GM23248 (cell line): ENCODE data around the gene RHBG. TPM values are rescaled to one million over a fixed set of nuclear protein-coding genes. Genes with fewer than 3 reads are reported as not detected.
A peak's percentile ranks its signal among the peaks of the same experiment; 100 is the strongest.

Experiments
- DNase-seq: peaks from one replicate; pipeline ENCODE4 v3.0.0-alpha.2; 2015
- H2AFZ ChIP-seq: fragments of 200-600 bp; sonication (generic); 2 replicates; pipeline ENCODE4 v1.6.1; 2016; ENCODE audit warnings: antibody characterized with exemption
- H3F3A ChIP-seq: fragments of 200-600 bp; sonication (generic); 2 replicates; pipeline ENCODE4 v1.6.1; 2016; ENCODE audit warnings: mild to moderate bottlenecking, antibody characterized with exemption, mixed run types; ENCODE audit not compliant: insufficient read depth
- H3K27ac ChIP-seq: fragments of 200-600 bp; sonication (generic); 2 replicates; pipeline ENCODE4 v1.5.1; 2016; ENCODE audit warnings: mild to moderate bottlenecking
- H3K27me3 ChIP-seq: fragments of 200-600 bp; sonication (generic); replicated peaks from 2 replicates; pipeline ENCODE4 v1.6.1; 2016; ENCODE audit warnings: mild to moderate bottlenecking; ENCODE audit not compliant: insufficient read depth
- H3K36me3 ChIP-seq: fragments of 200-600 bp; sonication (generic); 2 replicates; pipeline ENCODE4 v1.6.1; 2016; ENCODE audit warnings: low read depth, mild to moderate bottlenecking
- H3K4me1 ChIP-seq: fragments of 200-600 bp; sonication (generic); 2 replicates; pipeline ENCODE4 v1.6.1; 2016; ENCODE audit warnings: mild to moderate bottlenecking; ENCODE audit not compliant: insufficient read depth
- H3K4me2 ChIP-seq: fragments of 200-600 bp; sonication (generic); one replicate; pipeline ENCODE4 v1.6.1; 2016; ENCODE audit warnings: mild to moderate bottlenecking; ENCODE audit not compliant: unreplicated experiment
- H3K4me3 ChIP-seq: fragments of 200-600 bp; sonication (generic); 2 replicates; pipeline ENCODE4 v1.5.1; 2016; ENCODE audit warnings: mild to moderate bottlenecking
- H3K79me2 ChIP-seq: fragments of 200-600 bp; sonication (generic); 2 replicates; pipeline ENCODE4 v1.6.1; 2016; ENCODE audit warnings: mild to moderate bottlenecking; ENCODE audit not compliant: insufficient read depth
- H3K9ac ChIP-seq: fragments of 200-600 bp; sonication (generic); 2 replicates; pipeline ENCODE4 v1.6.1; 2016; ENCODE audit warnings: mild to moderate bottlenecking
- H3K9me2 ChIP-seq: fragments of 200-600 bp; sonication (generic); 2 replicates; pipeline ENCODE4 v1.6.1; 2016; ENCODE audit warnings: mixed run types, mild to moderate bottlenecking, moderate library complexity; ENCODE audit not compliant: insufficient read depth
- H3K9me3 ChIP-seq: fragments of 200-600 bp; sonication (generic); one replicate; pipeline ENCODE4 v1.6.1; 2017; ENCODE audit warnings: low read depth
- H4K20me1 ChIP-seq: fragments of 200-600 bp; sonication (generic); 2 replicates; pipeline ENCODE4 v1.6.0; 2016; ENCODE audit not compliant: insufficient read depth
- EZH2 ChIP-seq: fragments of 200-600 bp; sonication (generic); IDR thresholded peaks from 2 replicates; pipeline ENCODE4 v1.6.1; 2018; ENCODE audit warnings: antibody characterized with exemption, mild to moderate bottlenecking; ENCODE audit not compliant: insufficient read depth, poor library complexity, severe bottlenecking
- EZH2phosphoT487 ChIP-seq: fragments of 200-600 bp; sonication (generic); IDR thresholded peaks from 2 replicates; pipeline ENCODE4 v1.6.1; 2018; ENCODE audit warnings: antibody characterized with exemption, moderate library complexity, mild to moderate bottlenecking, low read depth; ENCODE audit not compliant: insufficient read depth
- WGBS, 2 experiments: methylation state at CpG; one replicate each; pipeline ENCODE4 v1.1.6; 2015 to 2017; ENCODE audit warnings: low lambda C conversion rate in 2 of 2, low coverage in 1 of 2; ENCODE audit errors: missing lambda C conversion rate in 2 of 2; 5-methylcytosine and 5-hydroxymethylcytosine counted together
- in situ Hi-C: fragments of 300-500 bp; cut with MboI; formaldehyde crosslinking; loops from 2 replicates; pipeline ENCODE4 v1.15.0; 2020
- polyA plus RNA-seq: library from polyadenylated mRNA; unstranded; fragments of >200 nt; fragmentation: Nextera tagmentation; extraction: Ambion mirVana; gene quantifications from 2 replicates; pipeline ENCODE4 v1.2.1, GENCODE V29; 2016
- total RNA-seq: library from RNA; depleted of rRNA; stranded (reverse); fragments of >200 nt; shearing (Covaris generic); gene quantifications from 2 replicates; pipeline ENCODE4 v1.2.3, GENCODE V29; 2014

Gene RHBG
- total and polyA plus RNA-seq, 2 experiments from 2014 or later = not detected

- in situ Hi-C loops = loop anchor here (10.0 kb wide), 2 partner anchors 56 to 216 kb away; partner anchors contain the start of gene GPATCH4
- Histone ChIP-seq H3K9me2 (no peaks in the 10 kb centered on the region), H3K4me2 (peak overlapping the region; percentile 42), H4K20me1 (no peaks in the 10 kb centered on the region), H3K79me2 (no peaks in the 10 kb centered on the region), H3K4me1 (no peaks in the 10 kb centered on the region), H3F3A (no peaks in the 10 kb centered on the region), H3K9ac (no peak overlapping the region), H3K27ac (no peak overlapping the region), H3K9me3 (no peaks in the 10 kb centered on the region), H3K36me3 (no peaks in the 10 kb centered on the region), H3K4me3 (no peak overlapping the region), H2AFZ (no peak overlapping the region), H3K27me3 (peaks cover 22% of the 10 kb centered on the region)
- peak; percentile 37 for TF ChIP-seq EZH2
- TF ChIP-seq EZH2phosphoT487 = no peak
- DNase-seq = peak; percentile 23
- WGBS, 2 experiments = 11 to 17% methylated on average over 33 to 73 of the region's 73 CpGs
Observed at GRCh38 chr1:156388174-156389137, 19.4 kb downstream of the RHBG start.

- no peak overlapping the region for H3K27ac ChIP-seq
- H3K4me1 ChIP-seq = no peaks in the 10 kb centered on the region
- no peak overlapping the region for H3K4me3 ChIP-seq
- no peaks in the 10 kb centered on the region for H3F3A ChIP-seq
- H2AFZ ChIP-seq = no peak overlapping the region
- no peaks in the 10 kb centered on the region for H3K36me3 ChIP-seq
- no peak overlapping the region for H3K9ac ChIP-seq
- H3K79me2 ChIP-seq = no peaks in the 10 kb centered on the region
- no peaks in the 10 kb centered on the region for H3K9me2 ChIP-seq
- no peak for TF ChIP-seq EZH2
- TF ChIP-seq EZH2phosphoT487 = no peak
- no peaks in the 10 kb centered on the region for H3K9me3 ChIP-seq
- no peak overlapping the region for H3K4me2 ChIP-seq
- H4K20me1 ChIP-seq = no peaks in the 10 kb centered on the region
- in situ Hi-C loops = loop anchor here (10.0 kb wide), 2 partner anchors 55 to 215 kb away; partner anchors contain the start of gene GPATCH4
- no peak for DNase-seq
- WGBS, 2 experiments = 92 to 93% methylated on average over 8 of the region's 8 CpGs
- peaks cover 22% of the 10 kb centered on the region for H3K27me3 ChIP-seq
Observed at GRCh38 chr1:156389311-156389710, 20.3 kb downstream of the RHBG start.

DNA sequence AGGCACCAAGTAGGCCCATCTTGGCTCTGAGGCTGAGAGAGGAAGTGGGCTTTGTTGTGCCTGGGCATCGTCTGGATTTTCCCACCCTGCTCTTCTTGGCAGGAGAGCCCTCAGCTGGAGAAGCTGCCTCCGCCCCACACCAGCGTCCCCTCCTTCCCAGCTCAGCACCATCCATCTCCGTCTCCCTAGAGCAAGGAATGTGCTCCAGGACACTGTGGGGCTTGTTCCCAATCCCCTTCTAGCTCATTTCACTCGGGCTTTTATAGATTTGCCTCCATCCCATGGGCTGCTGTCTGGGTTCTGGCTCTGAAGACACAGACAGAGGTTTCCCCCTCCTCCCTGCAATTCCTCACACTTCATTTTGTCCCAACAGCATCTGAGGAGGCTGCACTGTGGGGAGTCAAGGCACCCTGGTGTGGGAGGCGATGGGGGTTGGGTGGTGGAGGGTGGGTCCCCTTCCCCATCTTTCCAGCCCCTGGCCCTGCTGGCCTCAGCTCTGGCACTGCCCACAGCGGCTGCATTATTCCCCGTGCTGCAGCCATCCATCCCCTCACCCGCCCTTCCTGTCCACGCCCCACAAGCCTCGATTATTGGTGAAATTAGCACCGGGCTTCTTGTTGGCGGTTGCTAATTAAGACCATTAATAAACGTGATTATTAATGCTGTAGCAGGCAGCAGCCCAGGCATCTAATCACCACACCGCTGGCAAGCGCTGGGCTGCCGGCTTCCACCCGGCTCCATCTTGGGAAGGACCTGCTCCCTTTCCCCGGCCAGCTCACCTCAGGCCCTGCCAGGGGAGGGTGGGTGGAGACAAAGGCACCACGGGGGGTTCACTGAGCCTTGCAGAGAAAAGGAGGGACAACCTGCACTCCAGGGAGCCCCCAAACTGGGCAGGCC, 21.7 kb downstream of the RHBG start:
- H3K27ac ChIP-seq = no peak overlapping the region
- H3K36me3 ChIP-seq = no peaks in the 10 kb centered on the region
- 52% methylated on average over 20 of the region's 20 CpGs for WGBS, 2 experiments
- H3K4me3 ChIP-seq = no peak overlapping the region
- no peaks in the 10 kb centered on the region for H4K20me1 ChIP-seq
- no peak overlapping the region for H3K9ac ChIP-seq
- DNase-seq = no peak
- no peaks in the 10 kb centered on the region for H3K9me3 ChIP-seq
- no peaks in the 10 kb centered on the region for H3K79me2 ChIP-seq
- no peak for TF ChIP-seq EZH2
- no peak for TF ChIP-seq EZH2phosphoT487
- in situ Hi-C loops = no loop called here
- H3K27me3 ChIP-seq = peaks cover 22% of the 10 kb centered on the region
- no peak overlapping the region for H2AFZ ChIP-seq
- H3F3A ChIP-seq = no peaks in the 10 kb centered on the region
- H3K4me1 ChIP-seq = no peaks in the 10 kb centered on the region
- no peaks in the 10 kb centered on the region for H3K9me2 ChIP-seq
- no peak overlapping the region for H3K4me2 ChIP-seq

- no peaks in the 10 kb centered on the region for H3K79me2 ChIP-seq
- H3K4me3 ChIP-seq = no peak overlapping the region
- H3K36me3 ChIP-seq = no peaks in the 10 kb centered on the region
- no peaks in the 10 kb centered on the region for H3K9me2 ChIP-seq
- WGBS, 2 experiments = 74 to 79% methylated on average over 10 to 11 of the region's 11 CpGs
- no peaks in the 10 kb centered on the region for H3F3A ChIP-seq
- H3K27ac ChIP-seq = no peak overlapping the region
- H3K27me3 ChIP-seq = peaks cover 22% of the 10 kb centered on the region
- H2AFZ ChIP-seq = no peak overlapping the region
- H3K9me3 ChIP-seq = no peaks in the 10 kb centered on the region
- in situ Hi-C loops = no loop called here
- no peaks in the 10 kb centered on the region for H4K20me1 ChIP-seq
- no peak for DNase-seq
- TF ChIP-seq EZH2 (no peak), EZH2phosphoT487 (no peak)
- H3K9ac ChIP-seq = no peak overlapping the region
- no peak overlapping the region for H3K4me2 ChIP-seq
- H3K4me1 ChIP-seq = no peaks in the 10 kb centered on the region
Observed at GRCh38 chr1:156391366-156391677, 22.3 kb downstream of the RHBG start.
